Upper lobe of right lung (tissue), 1 donor: ENCODE results near the gene TSPAN11. TPM values are rescaled to one million over a fixed set of nuclear protein-coding genes. Genes with fewer than 3 reads are reported as not detected.

Source experiments
- ATAC-seq: fragments of 200-7000 bp; cut with Tn5 transposase; one replicate; pipeline ENCODE4 v1.9.1; 2020; ENCODE audit warnings: mild to moderate bottlenecking, moderate library complexity
- DNase-seq: peaks from one replicate; pipeline ENCODE4 v3.0.0-alpha.2; 2020
- H3K27ac ChIP-seq: fragments of 200-600 bp; one replicate; pipeline ENCODE4 v1.8.0; 2022
- H3K27me3 ChIP-seq: fragments of 200-600 bp; one replicate; pipeline ENCODE4 v1.8.0; 2022; ENCODE audit warnings: mild to moderate bottlenecking
- H3K36me3 ChIP-seq: fragments of 200-600 bp; one replicate; pipeline ENCODE4 v1.8.0; 2022
- H3K4me1 ChIP-seq: fragments of 200-600 bp; one replicate; pipeline ENCODE4 v1.8.0; 2022
- H3K4me3 ChIP-seq: fragments of 200-600 bp; one replicate; pipeline ENCODE4 v1.8.0; 2022; ENCODE audit warnings: mild to moderate bottlenecking
- H3K9me3 ChIP-seq: fragments of 200-600 bp; one replicate; pipeline ENCODE4 v1.8.0; 2022
- intact Hi-C: fragments of 100-400 bp; cut with DNase I; formaldehyde crosslinking; loops from one replicate; pipeline ENCODE4 v1.11.0; 2022
- total RNA-seq: library from RNA; stranded (reverse); fragmentation: NEBNext Ultra II Directional; extraction: Animal tissue kit (Norgen Biotek cat#: 25700); gene quantifications from one replicate; pipeline ENCODE4 v1.2.1, GENCODE V29; 2021
- TF ChIP-seq, protein P1 (sequence below): fragments of 200-600 bp; IDR thresholded peaks from one replicate; pipeline ENCODE4 v1.8.0; 2022; ENCODE audit warnings: antibody characterized with exemption
- donor health status: DM: no; HTN: yes; CAD: no; lungs with severe emphysema.

The TSPAN11 gene
- total RNA-seq, 1 donor from 2014 or later, result 7.8 TPM

DNA sequence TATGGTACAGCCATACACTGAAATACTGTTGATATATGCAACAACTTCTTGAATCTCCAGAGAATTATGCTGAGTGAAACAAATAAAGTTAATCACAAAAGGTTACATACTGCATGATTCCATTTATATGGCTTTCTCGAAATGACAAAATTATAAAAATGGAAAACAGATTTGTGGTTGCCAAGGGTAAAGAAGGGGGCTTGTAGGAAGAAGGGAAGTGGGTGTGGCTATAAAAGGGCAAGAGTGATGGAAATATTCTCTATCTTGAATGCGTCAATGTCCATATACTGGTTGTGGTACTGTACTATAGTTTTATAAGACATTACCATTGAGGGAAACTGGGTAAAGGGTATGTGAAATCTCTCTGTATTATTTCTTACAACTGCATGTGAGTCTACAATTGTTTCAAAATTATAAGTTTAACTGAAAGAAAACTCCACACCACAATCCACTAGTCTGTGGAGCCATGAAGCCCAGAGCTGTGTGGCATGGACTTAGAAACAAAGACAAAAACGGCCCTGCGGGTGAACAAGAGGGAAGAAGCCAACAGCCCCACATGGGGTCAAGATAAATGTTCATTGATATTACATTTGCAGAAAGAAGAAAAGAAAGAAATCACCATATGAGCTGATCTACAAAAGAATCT lies 18.3 kb upstream of the TSPAN11 start:
- Histone ChIP-seq H3K27me3 (no peaks in the 10 kb centered on the region), H3K4me1 (no peaks in the 10 kb centered on the region), H3K4me3 (no peak overlapping the region), H3K27ac (no peak overlapping the region), H3K36me3 (no peaks in the 10 kb centered on the region), H3K9me3 (no peaks in the 10 kb centered on the region)
- DNase-seq (no peak), ATAC-seq (no peak)
- TF ChIP-seq, protein P1, sequence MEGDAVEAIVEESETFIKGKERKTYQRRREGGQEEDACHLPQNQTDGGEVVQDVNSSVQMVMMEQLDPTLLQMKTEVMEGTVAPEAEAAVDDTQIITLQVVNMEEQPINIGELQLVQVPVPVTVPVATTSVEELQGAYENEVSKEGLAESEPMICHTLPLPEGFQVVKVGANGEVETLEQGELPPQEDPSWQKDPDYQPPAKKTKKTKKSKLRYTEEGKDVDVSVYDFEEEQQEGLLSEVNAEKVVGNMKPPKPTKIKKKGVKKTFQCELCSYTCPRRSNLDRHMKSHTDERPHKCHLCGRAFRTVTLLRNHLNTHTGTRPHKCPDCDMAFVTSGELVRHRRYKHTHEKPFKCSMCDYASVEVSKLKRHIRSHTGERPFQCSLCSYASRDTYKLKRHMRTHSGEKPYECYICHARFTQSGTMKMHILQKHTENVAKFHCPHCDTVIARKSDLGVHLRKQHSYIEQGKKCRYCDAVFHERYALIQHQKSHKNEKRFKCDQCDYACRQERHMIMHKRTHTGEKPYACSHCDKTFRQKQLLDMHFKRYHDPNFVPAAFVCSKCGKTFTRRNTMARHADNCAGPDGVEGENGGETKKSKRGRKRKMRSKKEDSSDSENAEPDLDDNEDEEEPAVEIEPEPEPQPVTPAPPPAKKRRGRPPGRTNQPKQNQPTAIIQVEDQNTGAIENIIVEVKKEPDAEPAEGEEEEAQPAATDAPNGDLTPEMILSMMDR, result no peak
- intact Hi-C loops, result no loop called here

DNA sequence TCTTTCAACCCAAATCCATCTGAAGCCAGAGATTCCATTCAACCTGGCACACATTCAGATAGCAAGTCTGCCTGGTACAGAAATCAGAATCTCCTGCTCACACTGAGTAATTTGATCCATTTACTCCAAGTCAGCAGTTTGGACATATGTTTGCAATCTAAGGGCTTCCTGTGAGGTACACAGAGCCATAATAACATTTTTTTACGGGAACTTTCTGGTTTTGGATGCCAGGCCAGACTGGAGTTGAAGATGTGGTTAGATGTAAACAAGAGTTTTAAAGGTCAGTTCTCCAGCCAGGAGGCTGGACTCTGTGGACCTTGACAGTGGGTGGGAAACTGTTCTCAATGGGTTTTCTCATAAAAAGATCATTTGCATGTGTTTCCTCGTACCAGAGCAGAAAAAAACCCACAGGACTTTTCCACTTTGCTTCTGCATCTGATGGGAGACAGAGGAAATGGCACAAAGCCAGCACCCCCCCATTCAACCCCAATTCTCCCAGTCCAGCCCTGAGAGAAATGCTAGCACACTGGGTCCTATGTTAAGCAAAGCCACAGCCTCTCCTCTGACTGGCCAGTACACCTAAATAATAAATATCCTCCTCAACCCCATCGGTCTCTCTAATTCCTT lies 17.7 kb upstream of the TSPAN11 start:
- Histone ChIP-seq H3K4me1 (no peaks in the 10 kb centered on the region), H3K27ac (no peak overlapping the region), H3K9me3 (no peaks in the 10 kb centered on the region), H3K36me3 (no peaks in the 10 kb centered on the region), H3K4me3 (no peak overlapping the region), H3K27me3 (no peaks in the 10 kb centered on the region)
- intact Hi-C loops, result no loop called here
- DNase-seq, result no peak
- TF ChIP-seq, protein P1, result no peak
- ATAC-seq, result no peak

DNA sequence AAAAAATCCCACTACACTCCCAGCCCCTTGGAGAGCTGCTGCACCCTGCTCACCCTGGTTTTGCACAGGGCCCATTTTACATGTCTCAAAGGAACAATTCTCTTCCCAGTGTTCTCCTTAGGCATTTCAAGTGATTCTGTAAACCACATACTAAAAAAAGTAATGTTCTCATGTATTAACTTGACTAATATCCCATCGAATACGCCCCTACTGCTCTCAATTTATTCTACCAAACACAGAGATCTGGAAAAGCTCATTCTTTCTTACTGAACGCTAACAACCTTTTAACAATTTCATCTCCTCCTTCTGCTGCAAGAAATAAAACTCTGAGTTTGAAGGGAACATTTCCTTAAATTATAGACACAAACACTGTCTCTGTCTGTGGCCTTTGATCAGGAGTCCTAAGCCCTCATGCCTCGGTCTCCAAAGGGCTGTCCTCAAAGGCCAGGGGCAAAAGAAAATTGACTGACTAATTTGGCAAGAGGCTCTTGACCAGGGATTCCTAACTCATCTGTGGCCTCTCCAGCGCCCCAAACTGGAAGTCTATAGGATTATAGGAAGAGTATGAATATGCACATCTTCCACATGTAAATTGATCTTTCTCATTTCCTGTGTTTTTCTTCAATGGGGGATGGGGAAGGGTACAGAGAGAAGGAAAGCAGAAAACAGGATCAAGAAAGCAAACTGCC lies 17.1 kb upstream of the TSPAN11 start:
- ATAC-seq, result no peak
- H3K27me3 ChIP-seq, result no peaks in the 10 kb centered on the region
- DNase-seq, result no peak
- H3K36me3 ChIP-seq, result no peaks in the 10 kb centered on the region
- H3K27ac ChIP-seq, result no peak overlapping the region
- H3K4me1 ChIP-seq, result no peaks in the 10 kb centered on the region
- TF ChIP-seq, protein P1, result no peak
- intact Hi-C loops, result no loop called here
- H3K4me3 ChIP-seq, result no peak overlapping the region
- H3K9me3 ChIP-seq, result no peaks in the 10 kb centered on the region

DNA sequence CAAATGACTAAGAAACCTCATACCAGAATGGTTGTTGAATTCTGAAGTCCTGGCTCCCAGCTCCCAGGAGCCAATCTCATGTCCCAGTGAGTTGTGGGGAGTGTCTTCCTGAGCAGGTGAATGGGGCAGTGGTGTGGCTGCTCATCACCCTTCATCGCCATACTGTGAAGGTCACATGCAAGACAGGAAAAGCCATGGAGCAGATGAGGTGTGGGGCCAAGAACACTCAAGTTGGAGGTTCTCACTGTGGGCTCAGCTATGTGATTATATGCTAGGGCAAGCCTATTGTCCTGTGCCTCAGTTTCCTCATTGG lies 16.6 kb upstream of the TSPAN11 start:
- no peak for DNase-seq
- H3K27me3 ChIP-seq, result no peaks in the 10 kb centered on the region
- ATAC-seq, result no peak
- no peak overlapping the region for H3K4me3 ChIP-seq
- H3K9me3 ChIP-seq, result no peaks in the 10 kb centered on the region
- intact Hi-C loops, result no loop called here
- no peaks in the 10 kb centered on the region for H3K36me3 ChIP-seq
- no peak overlapping the region for H3K27ac ChIP-seq
- TF ChIP-seq, protein P1, result no peak
- H3K4me1 ChIP-seq, result no peaks in the 10 kb centered on the region

DNA sequence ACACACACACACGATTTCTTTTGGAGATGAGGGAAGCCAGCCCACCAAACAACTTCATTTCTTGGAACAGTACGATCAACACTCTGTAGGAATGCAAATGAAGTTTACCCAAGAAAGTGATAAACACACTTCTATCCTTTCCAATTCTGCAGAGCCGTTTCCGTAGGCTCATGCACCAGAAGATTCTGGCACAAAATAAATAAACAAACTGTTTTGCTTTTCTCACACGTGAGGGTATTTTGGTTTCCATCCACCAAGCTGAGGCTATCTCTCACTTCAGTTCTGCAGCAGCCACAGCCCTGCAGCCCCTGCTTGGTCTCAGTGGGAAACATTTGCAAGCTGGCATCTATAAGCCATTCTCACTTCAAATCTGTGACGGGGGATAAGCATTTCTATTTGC lies 15.3 kb upstream of the TSPAN11 start:
- DNase-seq (no peak), ATAC-seq (no peak)
- no peak overlapping the region for H3K4me3 ChIP-seq
- intact Hi-C loops, result no loop called here
- no peaks in the 10 kb centered on the region for H3K27me3 ChIP-seq
- no peaks in the 10 kb centered on the region for H3K9me3 ChIP-seq
- no peaks in the 10 kb centered on the region for H3K36me3 ChIP-seq
- no peak overlapping the region for H3K27ac ChIP-seq
- TF ChIP-seq, protein P1, result no peak
- no peaks in the 10 kb centered on the region for H3K4me1 ChIP-seq
